Astrocyte of the spinal cord (primary cell): Measurements from ENCODE around the gene NPB.

ENCODE experiments used
- DNase-seq: peaks from one replicate; pipeline ENCODE4 v3.0.0; 2011; ENCODE audit warnings: low read depth, low spot score
- H3K4me3 ChIP-seq: 2 replicates; pipeline ENCODE4 v1.5.1; 2011; ENCODE audit warnings: low read depth, mild to moderate bottlenecking, low read length, moderate library complexity
- CTCF ChIP-seq: IDR thresholded peaks from 2 replicates; pipeline ENCODE4 v1.5.1; 2012; ENCODE audit warnings: low read depth, mild to moderate bottlenecking, low read length, inconsistent platforms
- in situ Hi-C: cut with HindIII; loops from 2 replicates; pipeline ENCODE4 v1.10.0; 2017; ENCODE audit warnings: low sequenced_read_pairs

The NPB gene

GRCh38 chr17:81889602-81890001 is 12.4 kb upstream of the NPB start:
- in situ Hi-C loops = no loop called here
- no peak for TF ChIP-seq CTCF

GRCh38 chr17:81890447-81891302 is 11.4 kb upstream of the NPB start:
- DNase-seq = no peak
- no peak for TF ChIP-seq CTCF
- peak overlapping the region; percentile 67 for H3K4me3 ChIP-seq
- in situ Hi-C loops = no loop called here

More at GRCh38 chr17:81889602-81890001, 12.4 kb upstream of the NPB start:
- no peak for DNase-seq
- H3K4me3 ChIP-seq = no peak overlapping the region

- TF ChIP-seq CTCF = no peak
- peak overlapping the region; percentile 67 for H3K4me3 ChIP-seq
- DNase-seq = no peak
- in situ Hi-C loops = no loop called here
Observed at GRCh38 chr17:81891303-81891552, 10.8 kb upstream of the NPB start.

- TF ChIP-seq CTCF = no peak
- H3K4me3 ChIP-seq = no peak overlapping the region
- no peak for DNase-seq
- in situ Hi-C loops = no loop called here
Observed at GRCh38 chr17:81895400-81895799, 6.6 kb upstream of the NPB start.

- in situ Hi-C loops = no loop called here
- DNase-seq = peak; percentile 94
- no peak overlapping the region for H3K4me3 ChIP-seq
- no peak for TF ChIP-seq CTCF
Observed at GRCh38 chr17:81898029-81898866, 3.8 kb upstream of the NPB start.

- TF ChIP-seq CTCF = no peak
- H3K4me3 ChIP-seq = no peak overlapping the region
- DNase-seq = no peak
- in situ Hi-C loops = no loop called here
Observed at GRCh38 chr17:81898885-81899284, 3.2 kb upstream of the NPB start.
